H1 (cell line): ENCODE results near the gene NBEA. TPM values are rescaled to one million over a fixed set of nuclear protein-coding genes. Genes with fewer than 3 reads are reported as not detected.

ENCODE experiments used
- CTCF ChIA-PET: fragments of 300-600 bp; sonication (Branson Sonifier 250); formaldehyde crosslinking; loops from one replicate; lab custom pipeline; 2021; ENCODE audit not compliant: partially characterized antibody; lab: Charles Lee
- POLR2A ChIA-PET: fragments of 300-600 bp; sonication (Branson Sonifier 250); formaldehyde crosslinking; loops from one replicate; lab custom pipeline; 2021; ENCODE audit warnings: inconsistent platforms; ENCODE audit not compliant: partially characterized antibody; lab: Charles Lee
- DNase-seq, 2 experiments: peaks; one replicate each; pipeline versions ENCODE4 v3.0.0 to v3.0.0-alpha.2; 2010 to 2022; ENCODE audit warnings: low spot score in 2 of 2, low read depth in 1 of 2, mixed read lengths in 1 of 2
- FAIRE-seq: peaks from 2 replicates; lab custom pipeline; 2011; peaks lifted over from hg19 to GRCh38; lab: Jason Lieb, UNC
- H2AFZ ChIP-seq: 2 replicates; pipeline ENCODE4 v1.8.1; 2012; ENCODE audit warnings: low read length, inconsistent platforms
- H2AK5ac ChIP-seq: 2 replicates; pipeline ENCODE4 v1.6.1; 2013; ENCODE audit warnings: low read depth, low read length
- H2BK120ac ChIP-seq: replicated peaks from 2 replicates; pipeline ENCODE3; 2013; ENCODE audit warnings: low read depth, low read length, inconsistent platforms
- H2BK12ac ChIP-seq: 2 replicates; pipeline ENCODE4 v1.6.1; 2013; ENCODE audit warnings: low read depth, low read length
- H2BK15ac ChIP-seq: 2 replicates; pipeline ENCODE4 v1.6.1; 2013; ENCODE audit warnings: low read length
- H2BK20ac ChIP-seq: 2 replicates; pipeline ENCODE4 v1.6.1; 2013; ENCODE audit warnings: low read length
- H2BK5ac ChIP-seq: 2 replicates; pipeline ENCODE4 v1.6.1; 2013; ENCODE audit warnings: low read depth, low read length
- H3K14ac ChIP-seq: 2 replicates; pipeline ENCODE4 v1.6.1; 2013; ENCODE audit warnings: inconsistent platforms; ENCODE audit not compliant: insufficient read length
- H3K18ac ChIP-seq: 2 replicates; pipeline ENCODE4 v1.6.1; 2013; ENCODE audit warnings: low read length; ENCODE audit errors: extremely low read depth
- H3K23ac ChIP-seq: 2 replicates; pipeline ENCODE4 v1.6.1; 2013; ENCODE audit warnings: inconsistent platforms; ENCODE audit not compliant: insufficient read length
- H3K23me2 ChIP-seq: 2 replicates; pipeline ENCODE4 v1.6.1; 2013; ENCODE audit warnings: low read depth, low read length
- H3K27ac ChIP-seq: 2 replicates; pipeline ENCODE4 v1.6.1; 2011; ENCODE audit warnings: low read depth, low read length, inconsistent platforms
- H3K27me3 ChIP-seq, 4 experiments: replicated peaks in 1 of 4; 1 replicate in 1 of 4; 2 replicates in 3 of 4; pipeline versions ENCODE4 v1.6.1 to v1.8.1; 2011 to 2013; ENCODE audit warnings: low read length in 3 of 4, mild to moderate bottlenecking in 3 of 4, inconsistent platforms in 2 of 4, mixed read lengths in 2 of 4, moderate library complexity in 1 of 4; ENCODE audit not compliant: control insufficient read depth in 3 of 4, insufficient read depth in 3 of 4; ENCODE audit errors: extremely low read depth in 1 of 4
- H3K36me3 ChIP-seq, 4 experiments: 2 replicates each; pipeline versions ENCODE4 v1.6.1 to v1.8.1; 2011 to 2013; ENCODE audit warnings: mild to moderate bottlenecking in 4 of 4, low read length in 3 of 4, moderate library complexity in 2 of 4, control low read depth in 1 of 4, inconsistent platforms in 1 of 4; ENCODE audit not compliant: insufficient read depth in 4 of 4, control insufficient read depth in 2 of 4
- H3K4ac ChIP-seq: replicated peaks from 2 replicates; pipeline ENCODE3; 2013; ENCODE audit warnings: low read length, low read depth, mixed read lengths, inconsistent platforms; ENCODE audit not compliant: insufficient read length
- H3K4me1 ChIP-seq, 4 experiments: replicated peaks in 1 of 4; 1 replicate in 1 of 4; 2 replicates in 3 of 4; pipeline versions ENCODE4 v1.6.1 to v1.8.1; 2011 to 2013; ENCODE audit warnings: low read length in 3 of 4, inconsistent platforms in 2 of 4, mixed read lengths in 1 of 4; ENCODE audit not compliant: insufficient read depth in 4 of 4, control insufficient read depth in 3 of 4
- H3K4me2 ChIP-seq, 2 experiments: 2 replicates each; pipeline versions ENCODE4 v1.6.1 to v1.8.1; 2011 to 2013; ENCODE audit warnings: low read depth in 2 of 2, low read length in 2 of 2, control low read depth in 1 of 2, inconsistent platforms in 1 of 2, mild to moderate bottlenecking in 1 of 2; ENCODE audit not compliant: insufficient read depth in 1 of 2
- H3K4me3 ChIP-seq, 4 experiments: fragments of 200-600, 300-600 bp in 1 of 4; sonication (generic), shearing (Covaris generic), sonication (Bioruptor Twin) in 1 of 4; 2 replicates each; pipeline versions ENCODE4 v1.5.1 to v1.8.1; 2011 to 2016; ENCODE audit warnings: low read length in 4 of 4, low read depth in 3 of 4, control low read depth in 2 of 4, inconsistent platforms in 2 of 4, mild to moderate bottlenecking in 2 of 4, mixed read lengths in 1 of 4, moderate library complexity in 1 of 4; ENCODE audit not compliant: insufficient read depth in 2 of 4; ENCODE audit errors: extremely low read depth in 1 of 4
- H3K56ac ChIP-seq: replicated peaks from 2 replicates; pipeline ENCODE3; 2013; ENCODE audit warnings: low read depth, mild to moderate bottlenecking, mixed read lengths, low read length, inconsistent platforms; ENCODE audit not compliant: insufficient read length
- H3K79me1 ChIP-seq: 2 replicates; pipeline ENCODE4 v1.6.1; 2013; ENCODE audit warnings: low read depth, low read length, control low read depth
- H3K79me2 ChIP-seq, 2 experiments: 2 replicates each; pipeline versions ENCODE4 v1.6.1 to v1.8.1; 2012 to 2013; ENCODE audit warnings: low read length in 2 of 2, mild to moderate bottlenecking in 2 of 2, inconsistent platforms in 1 of 2; ENCODE audit not compliant: insufficient read depth in 2 of 2, control insufficient read depth in 1 of 2
- H3K9ac ChIP-seq, 4 experiments: replicated peaks in 1 of 4; 1 replicate in 1 of 4; 2 replicates in 3 of 4; pipeline versions ENCODE4 v1.6.1 to v1.8.1; 2011 to 2013; ENCODE audit warnings: low read depth in 3 of 4, low read length in 3 of 4, control low read depth in 2 of 4, mild to moderate bottlenecking in 2 of 4, moderate library complexity in 2 of 4, inconsistent platforms in 1 of 4; ENCODE audit errors: extremely low read depth in 1 of 4
- H3K9me3 ChIP-seq, 2 experiments: 2 replicates each; pipeline versions ENCODE4 v1.6.1 to v1.8.1; 2012 to 2013; ENCODE audit warnings: mild to moderate bottlenecking in 2 of 2, moderate library complexity in 2 of 2, control low read depth in 1 of 2, inconsistent platforms in 1 of 2, low read depth in 1 of 2, low read length in 1 of 2, mixed read lengths in 1 of 2; ENCODE audit not compliant: insufficient read depth in 2 of 2
- H4K20me1 ChIP-seq, 2 experiments: replicated peaks in 1 of 2; 2 replicates each; pipeline versions ENCODE3 to v1.8.1; 2011 to 2013; ENCODE audit warnings: inconsistent platforms in 2 of 2, low read length in 2 of 2, mild to moderate bottlenecking in 1 of 2; ENCODE audit not compliant: insufficient read depth in 2 of 2, control insufficient read depth in 1 of 2
- H4K5ac ChIP-seq: 2 replicates; pipeline ENCODE4 v1.6.1; 2013; ENCODE audit warnings: low read length, low read depth, mixed read lengths, inconsistent platforms; ENCODE audit not compliant: insufficient read length
- H4K8ac ChIP-seq: 2 replicates; pipeline ENCODE4 v1.8.0; 2013; ENCODE audit warnings: mild to moderate bottlenecking, moderate library complexity, low read length, inconsistent platforms; ENCODE audit not compliant: insufficient read depth; ENCODE audit errors: extremely low read depth
- H4K91ac ChIP-seq: replicated peaks from 2 replicates; pipeline ENCODE3; 2013; ENCODE audit warnings: low read length, mixed read lengths, inconsistent platforms; ENCODE audit not compliant: insufficient read length
- CREB1 ChIP-seq: IDR thresholded peaks from 2 replicates; pipeline ENCODE4 v1.6.1; 2012; ENCODE audit warnings: inconsistent platforms
- HDAC2 ChIP-seq, 2 experiments: fragments of 300-600 bp in 1 of 2; sonication (generic) in 1 of 2; IDR thresholded peaks; 2 replicates each; pipeline ENCODE4 v1.6.1; 2011 to 2012; ENCODE audit warnings: low read depth in 2 of 2, low read length in 2 of 2, mild to moderate bottlenecking in 2 of 2, moderate library complexity in 2 of 2, borderline replicate concordance in 1 of 2, inconsistent platforms in 1 of 2
- SP1 ChIP-seq: IDR thresholded peaks from 2 replicates; pipeline ENCODE4 v1.6.1; 2011; ENCODE audit warnings: low read depth, low read length
- polyA plus RNA-seq, 7 experiments: library from polyadenylated mRNA; depleted of rRNA in 3 of 7; stranded (reverse) in 5 of 7; unstranded in 2 of 7; fragments of >200 nt in 5 of 7; fragments of 200-250 nt in 2 of 7; gene quantifications; 1 replicate in 5 of 7; 2 replicates in 1 of 7; 4 replicates in 1 of 7; pipeline versions ENCODE4 v1.2.1 to v1.2.3, GENCODE V29; 2011 to 2013; ENCODE audit warnings: missing spikeins in 2 of 7, mixed read lengths in 2 of 7
- total RNA-seq: library from RNA; stranded (reverse); fragmentation: NEBNext Ultra II Directional; extraction: Animal tissue kit (Norgen Biotek cat#: 25700); gene quantifications from 2 replicates; pipeline ENCODE4 v1.2.1, GENCODE V29; 2021

NBEA gene
- total and polyA plus RNA-seq, 2 of the 8 experiments (the other 6 are each of a cell fraction or from before 2014, with no cell fraction given): 14.2 to 21.5 TPM

- no peak for FAIRE-seq
Observed at GRCh38 chr13:35293579-35294226, 351.6 kb downstream of the NBEA start.

More at GRCh38 chr13:35293579-35294226, 351.6 kb downstream of the NBEA start:
- H4K8ac ChIP-seq: no peak overlapping the region
- H2BK15ac ChIP-seq: no peak overlapping the region
- H2AFZ ChIP-seq: no peak overlapping the region
- H3K79me1 ChIP-seq: no peaks in the 10 kb centered on the region
- H3K4ac ChIP-seq: no peak overlapping the region
- no peak overlapping the region for H4K5ac ChIP-seq
- no peak overlapping the region for H4K91ac ChIP-seq
- H3K9me3 ChIP-seq: no peaks in the 10 kb centered on the region
- no peak overlapping the region for H2BK5ac ChIP-seq
- H3K4me3 ChIP-seq: no peak overlapping the region
- no peak overlapping the region for H2BK120ac ChIP-seq
- no peak overlapping the region for H2BK12ac ChIP-seq
- no peak overlapping the region for H3K18ac ChIP-seq
- no peak overlapping the region for H3K14ac ChIP-seq
- H3K27me3 ChIP-seq: no peaks in the 10 kb centered on the region
- H2BK20ac ChIP-seq: no peak overlapping the region
- ChIA-PET CTCF (no interaction called here), POLR2A (no interaction called here)
- H2AK5ac ChIP-seq: no peak overlapping the region
- H3K4me1 ChIP-seq: no peaks in the 10 kb centered on the region
- no peak for DNase-seq
- no peak overlapping the region for H3K23ac ChIP-seq
- TF ChIP-seq HDAC2 (IDR thresholded peaks at IDR 0.05; ENCODE audit: borderline replicate concordance in 1 of 2, low read depth in 2 of 2, low read length in 2 of 2): no peak
- no peak for TF ChIP-seq CREB1
- no peak for TF ChIP-seq SP1
- no peak overlapping the region for H3K27ac ChIP-seq
- no peaks in the 10 kb centered on the region for H3K79me2 ChIP-seq
- no peak overlapping the region for H3K9ac ChIP-seq
- no peaks in the 10 kb centered on the region for H4K20me1 ChIP-seq
- no peak overlapping the region for H3K4me2 ChIP-seq
- H3K56ac ChIP-seq: no peak overlapping the region
- H3K23me2 ChIP-seq: no peaks in the 10 kb centered on the region
- H3K36me3 ChIP-seq: no peaks in the 10 kb centered on the region
